Hepatocyte (in vitro differentiated cells): ENCODE measurements around the gene CERS5.

Source experiments
- CTCF ChIP-seq: fragments of 200-600 bp; sonication (generic); IDR thresholded peaks from 2 replicates; pipeline ENCODE4 v1.5.1; 2016; ENCODE audit warnings: antibody characterized with exemption, mild to moderate bottlenecking; ENCODE audit not compliant: poor library complexity
- EZH2 ChIP-seq: fragments of 200-600 bp; sonication (generic); IDR thresholded peaks from 2 replicates; pipeline ENCODE4 v1.6.1; 2016; ENCODE audit warnings: antibody characterized with exemption, mild to moderate bottlenecking, borderline replicate concordance
- EZH2phosphoT487 ChIP-seq: fragments of 200-600 bp; sonication (generic); IDR thresholded peaks from one replicate; pipeline ENCODE4 v1.6.1; 2018; ENCODE audit warnings: antibody characterized with exemption, mild to moderate bottlenecking, low read depth, moderate library complexity; ENCODE audit not compliant: unreplicated experiment, severe bottlenecking

- TF ChIP-seq EZH2: no peak
- no peak for TF ChIP-seq CTCF
- no peak for TF ChIP-seq EZH2phosphoT487
Observed at GRCh38 chr12:50181691-50182090, 14.5 kb upstream of the CERS5 start.
